Measurements from ENCODE around the gene BCR. TPM values are rescaled to one million over a fixed set of nuclear protein-coding genes. Genes with fewer than 3 reads are reported as not detected.
A peak's percentile ranks its signal among the peaks of the same experiment; 100 is the strongest.

BCR gene
- total RNA-seq, 4 donors from 2014 or later, result 38.7 to 50.0 (median 47.5) TPM

GRCh38 chr22:23205339-23206049 is 25.2 kb downstream of the BCR start:
- H3K4me1 ChIP-seq, result peaks cover 0 to 40% (median 22%) of the 10 kb centered on the region in 3 donors
- H3K27me3 ChIP-seq, result no peaks in the 10 kb centered on the region
- no peaks in the 10 kb centered on the region for H3K9me3 ChIP-seq
- H3K36me3 ChIP-seq, result peaks cover 0 to 20% (median 0%) of the 10 kb centered on the region in 3 donors
- peak overlapping the region in 3 of 4 donors; percentile 1 to 35 (median 33) for H3K27ac ChIP-seq
- no peak overlapping the region for H3K4me3 ChIP-seq
- intact Hi-C loops (cut with DNase I), result no loop called here
- no peak for DNase-seq
- no peak for TF ChIP-seq CTCF (IDR thresholded peaks at IDR 0.05)
- TF ChIP-seq POLR2A (IDR thresholded peaks at IDR 0.05), result no peak
- 58 to 71% methylated on average over 7 to 9 of the region's 9 CpGs for WGBS, 2 donors

GRCh38 chr22:23206915-23207314 is 26.6 kb downstream of the BCR start:
- no peak overlapping the region for H3K27ac ChIP-seq
- H3K36me3 ChIP-seq, result peaks cover 0 to 19% (median 0%) of the 10 kb centered on the region in 3 donors
- H3K9me3 ChIP-seq, result no peaks in the 10 kb centered on the region
- intact Hi-C loops (cut with DNase I), result no loop called here
- peaks cover 0 to 33% (median 22%) of the 10 kb centered on the region in 3 donors for H3K4me1 ChIP-seq
- TF ChIP-seq POLR2A (IDR thresholded peaks at IDR 0.05) (no peak), CTCF (IDR thresholded peaks at IDR 0.05) (no peak)
- no peak overlapping the region for H3K4me3 ChIP-seq
- DNase-seq, result no peak
- no peaks in the 10 kb centered on the region for H3K27me3 ChIP-seq

GRCh38 chr22:23207729-23208393 is 27.6 kb downstream of the BCR start:
- no peak overlapping the region for H3K27ac ChIP-seq
- intact Hi-C loops (cut with DNase I), result no loop called here
- peaks cover 0 to 41% (median 24%) of the 10 kb centered on the region in 3 donors for H3K4me1 ChIP-seq
- no peak overlapping the region for H3K4me3 ChIP-seq
- TF ChIP-seq POLR2A (IDR thresholded peaks at IDR 0.05) (no peak), CTCF (IDR thresholded peaks at IDR 0.05) (no peak)
- no peak for DNase-seq
- no peaks in the 10 kb centered on the region for H3K9me3 ChIP-seq
- H3K27me3 ChIP-seq, result no peaks in the 10 kb centered on the region
- H3K36me3 ChIP-seq, result peaks cover 0 to 18% (median 0%) of the 10 kb centered on the region in 3 donors
- 65 to 78% methylated on average over 8 to 9 of the region's 11 CpGs for WGBS, 2 donors

GRCh38 chr22:23210428-23211170 is 30.3 kb downstream of the BCR start:
- Histone ChIP-seq H3K36me3 (peaks cover 0 to 9% (median 0%) of the 10 kb centered on the region in 3 donors), H3K27me3 (no peaks in the 10 kb centered on the region), H3K27ac (no peak overlapping the region), H3K4me3 (no peak overlapping the region), H3K9me3 (no peaks in the 10 kb centered on the region), H3K4me1 (peaks cover 3 to 42% (median 23%) of the 10 kb centered on the region in 3 donors)
- intact Hi-C loops (cut with DNase I), result no loop called here
- TF ChIP-seq CTCF (IDR thresholded peaks at IDR 0.05), result no peak
- TF ChIP-seq POLR2A (IDR thresholded peaks at IDR 0.05), result no peak
- no peak for DNase-seq
- WGBS, 2 donors, result 80 to 85% methylated on average over 6 of the region's 6 CpGs

- H3K4me1 ChIP-seq, result peaks cover 6 to 46% (median 29%) of the 10 kb centered on the region in 3 donors
- 85 to 97% methylated on average over 2 to 3 of the region's 3 CpGs for WGBS, 2 donors
- intact Hi-C loops (cut with DNase I), result no loop called here
- H3K4me3 ChIP-seq, result no peak overlapping the region
- no peak for DNase-seq
- peaks cover 0 to 9% (median 0%) of the 10 kb centered on the region in 3 donors for H3K36me3 ChIP-seq
- no peak for TF ChIP-seq POLR2A (IDR thresholded peaks at IDR 0.05)
- no peak for TF ChIP-seq CTCF (IDR thresholded peaks at IDR 0.05)
- no peaks in the 10 kb centered on the region for H3K27me3 ChIP-seq
- H3K9me3 ChIP-seq, result no peaks in the 10 kb centered on the region
- no peak overlapping the region for H3K27ac ChIP-seq
Measured at GRCh38 chr22:23211622-23212021, 31.3 kb downstream of the BCR start.
